Stimulated activated CD8-positive, alpha-beta memory T cell treated with anti-CD3 and anti-CD28 coated beads, Interleukin-7, amount 100 ng/mL, for 24 hours (primary cell): ENCODE results near the gene SOX5.
"Not testable (repeated sequence)": the region's sequence is repeated elsewhere in the genome, so short reads cannot be mapped to it uniquely, and the experiment has no call there.

Source experiments
- DNase-seq: peaks from one replicate; pipeline ENCODE4 v3.0.0-alpha.2; 2020; ENCODE audit warnings: low read depth

Gene SOX5

GRCh38 chr12:23906329-23906728 is 43.1 kb downstream of the SOX5 start:
- DNase-seq: no peak

DNA sequence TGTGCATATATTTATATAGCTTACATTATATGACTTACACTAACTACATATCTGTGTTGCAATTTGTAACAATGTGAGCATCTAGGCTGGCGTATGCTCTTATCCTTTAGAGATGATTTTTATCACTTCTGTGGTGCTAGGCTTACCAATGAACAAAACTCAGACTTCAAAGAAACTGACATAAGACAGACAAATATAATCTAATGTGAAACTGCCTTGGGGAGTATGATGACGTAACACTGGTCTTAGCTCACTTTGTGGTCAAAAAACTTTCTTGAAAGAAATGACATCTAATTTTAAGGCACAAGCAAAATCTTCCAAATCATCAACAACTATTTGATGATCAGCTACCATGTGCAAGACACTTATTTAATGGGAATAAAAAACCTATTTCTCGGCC is 50.0 kb downstream of the SOX5 start:
- DNase-seq: no peak

GRCh38 chr12:23898121-23898520 is 51.3 kb downstream of the SOX5 start:
- no peak for DNase-seq

DNA sequence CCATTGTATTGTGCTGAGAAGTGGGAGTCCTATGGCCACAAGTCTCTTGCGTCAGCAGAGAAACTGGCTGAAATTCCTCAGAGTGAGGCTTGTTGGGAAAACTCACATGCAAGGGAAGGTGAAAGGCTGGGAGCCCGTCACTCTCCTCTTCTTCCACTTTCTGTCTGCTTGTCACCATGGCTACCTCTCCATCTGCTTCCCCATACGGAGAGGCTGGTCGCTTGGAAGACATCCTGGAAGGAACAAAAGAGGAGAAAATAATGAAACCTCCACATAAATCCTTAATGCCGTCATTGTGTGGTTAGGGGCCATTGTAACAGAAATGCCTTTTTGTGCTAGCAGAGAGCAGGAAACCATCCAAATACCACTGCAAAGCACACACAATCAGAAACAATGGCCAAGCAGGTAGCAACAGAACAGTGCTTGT is 53.7 kb downstream of the SOX5 start:
- DNase-seq: no peak

GRCh38 chr12:23893611-23894010 is 55.9 kb downstream of the SOX5 start:
- no peak for DNase-seq

GRCh38 chr12:23891115-23891514 is 58.4 kb downstream of the SOX5 start:
- DNase-seq: no peak

- DNase-seq: no peak
These were observed 60.4 kb downstream of the SOX5 start for GRCh38 chr12:23889069-23889440.

DNA sequence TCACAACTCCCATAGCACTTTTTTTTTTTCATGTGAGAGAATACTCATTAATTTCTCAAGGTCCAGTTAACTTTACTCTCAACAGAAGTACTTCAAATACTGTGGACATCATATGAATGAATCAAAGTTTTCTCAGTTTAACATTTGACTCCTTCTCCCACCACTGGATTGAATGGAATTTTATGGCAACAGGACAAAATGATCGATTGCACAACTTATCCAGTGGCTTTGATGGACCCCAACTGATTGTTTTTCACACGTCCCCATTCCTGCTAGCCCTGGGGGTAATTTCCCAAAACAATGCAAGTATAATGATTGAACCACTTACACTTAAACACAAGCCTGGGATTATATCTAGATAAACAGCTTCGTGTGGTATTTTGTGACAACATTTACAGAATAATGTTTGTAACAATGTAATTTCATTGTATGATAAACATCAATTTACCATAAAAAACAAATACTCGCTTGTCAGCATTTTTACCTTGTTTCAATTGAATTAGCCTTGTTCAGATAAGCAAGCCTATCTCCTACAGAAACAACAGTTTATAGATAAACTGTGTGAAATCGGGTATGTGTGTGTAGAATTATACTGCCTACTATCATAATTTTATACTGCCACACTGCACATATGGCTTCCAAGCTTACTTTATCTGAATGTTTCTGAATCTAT is 60.9 kb downstream of the SOX5 start:
- DNase-seq: no peak

DNA sequence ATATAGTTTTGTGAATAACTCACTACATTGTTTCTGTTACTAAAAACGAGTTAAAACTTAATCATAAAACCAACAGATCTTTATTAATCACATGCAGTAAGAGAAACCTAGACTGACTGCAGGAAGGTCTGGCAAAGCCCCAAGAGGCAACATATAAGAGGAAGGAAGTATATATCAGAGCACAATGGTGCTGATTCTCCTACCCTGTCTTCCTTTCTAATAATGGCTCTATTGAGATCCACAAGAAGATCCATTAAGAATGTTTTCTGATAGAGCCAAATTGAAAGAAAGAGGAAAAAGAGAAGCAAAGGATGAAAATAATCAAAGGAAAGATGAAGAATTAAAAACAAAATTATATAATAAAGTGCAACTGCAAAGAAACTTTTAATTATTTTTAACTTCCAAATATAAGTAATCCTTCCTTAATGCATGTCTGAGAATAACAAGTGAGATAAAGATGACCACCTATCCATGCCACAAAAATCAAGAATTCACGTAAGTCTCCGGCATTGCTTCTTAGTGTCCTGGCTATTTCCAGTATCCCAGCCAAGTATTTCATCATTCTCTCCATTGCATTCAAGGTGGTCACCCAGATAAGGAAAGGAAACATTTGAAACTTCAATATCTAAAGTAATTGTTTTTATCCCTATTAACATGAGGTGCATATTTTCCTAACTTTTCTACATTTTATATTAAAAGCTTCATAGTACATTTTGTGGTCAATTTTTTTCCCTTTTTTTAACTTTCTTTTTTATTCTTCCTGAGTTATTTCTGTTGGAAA is 62.2 kb downstream of the SOX5 start:
- no peak for DNase-seq

- no peak for DNase-seq
These were observed 64.1 kb downstream of the SOX5 start for GRCh38 chr12:23885394-23885793.

DNA sequence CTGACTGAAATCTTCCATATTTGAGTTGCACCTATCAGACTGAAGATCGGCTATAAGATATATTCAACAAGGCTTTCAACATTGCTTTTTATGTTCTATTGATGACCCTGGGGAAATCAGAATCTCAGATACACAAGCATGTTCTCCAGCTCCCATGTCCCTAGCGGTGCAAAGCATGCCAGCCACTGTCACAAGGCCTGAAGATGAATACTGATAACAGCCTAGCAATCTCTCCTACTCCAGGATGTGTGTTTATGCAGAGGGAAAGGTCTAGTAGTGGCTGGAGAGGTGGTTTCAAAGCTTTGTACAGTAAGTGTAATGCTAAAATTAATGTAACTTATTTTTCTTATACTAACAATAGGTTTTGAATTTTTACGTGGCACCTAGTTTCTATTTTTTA is 64.6 kb downstream of the SOX5 start:
- no peak for DNase-seq

DNA sequence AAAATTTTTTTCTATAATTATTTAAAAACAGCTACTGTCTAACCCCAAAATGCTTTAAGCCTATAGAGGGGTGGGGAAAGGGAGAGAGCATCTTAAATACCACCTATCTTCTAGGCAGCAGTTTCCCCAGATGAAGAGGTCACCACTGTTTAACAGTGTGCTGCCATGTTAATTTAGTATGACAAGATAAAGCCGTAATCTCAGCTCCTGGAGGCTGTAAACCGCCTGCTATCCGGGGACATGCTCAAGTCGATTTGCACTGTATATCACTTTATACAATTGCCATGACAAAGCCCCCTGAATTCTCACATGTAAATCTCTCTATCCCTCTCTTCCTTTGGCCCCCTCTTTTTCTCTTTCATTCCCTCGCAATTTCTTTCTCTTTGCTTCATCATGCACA is 68.5 kb downstream of the SOX5 start:
- DNase-seq: no peak

- not testable (repeated sequence) for DNase-seq
These were observed 72.9 kb downstream of the SOX5 start for GRCh38 chr12:23876618-23877017.

DNA sequence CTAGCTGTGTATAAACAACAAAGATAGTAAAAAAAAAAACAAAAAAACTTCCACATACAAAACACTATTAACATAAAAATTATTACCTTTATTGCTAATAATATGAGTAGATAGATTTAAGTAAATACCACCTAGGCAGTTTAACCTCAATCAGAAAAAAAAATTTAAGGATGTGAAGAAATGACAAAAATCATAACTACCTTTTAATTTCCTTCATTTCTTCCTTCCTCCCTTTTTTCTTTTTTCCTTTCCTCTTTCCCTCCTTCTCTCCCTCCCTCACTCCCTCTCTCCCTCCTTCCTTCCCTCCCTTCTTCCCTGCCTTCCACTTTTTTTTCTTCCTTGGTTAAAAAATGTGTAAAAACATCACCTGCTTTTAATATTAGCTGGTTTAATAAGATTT is 81.7 kb downstream of the SOX5 start:
- DNase-seq: no peak

DNA sequence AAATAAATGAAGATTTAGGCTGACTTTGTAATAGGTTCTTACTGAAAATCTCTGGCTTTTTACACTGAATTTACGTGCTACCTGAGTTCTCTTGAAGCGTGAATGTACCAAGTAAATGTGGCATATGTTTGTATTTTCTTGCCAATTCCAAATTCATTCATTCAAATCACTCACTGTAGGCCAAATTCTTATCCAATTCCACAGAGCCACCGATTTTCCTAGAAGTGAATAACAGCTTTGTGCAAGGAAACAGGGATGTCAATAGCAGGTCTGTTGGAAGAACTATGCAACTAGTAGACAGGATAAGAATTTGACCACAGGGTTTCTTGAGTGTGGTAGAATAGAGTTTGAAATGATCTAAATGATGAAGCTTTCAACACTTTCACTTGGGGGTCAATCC is 86.8 kb downstream of the SOX5 start:
- no peak for DNase-seq

DNA sequence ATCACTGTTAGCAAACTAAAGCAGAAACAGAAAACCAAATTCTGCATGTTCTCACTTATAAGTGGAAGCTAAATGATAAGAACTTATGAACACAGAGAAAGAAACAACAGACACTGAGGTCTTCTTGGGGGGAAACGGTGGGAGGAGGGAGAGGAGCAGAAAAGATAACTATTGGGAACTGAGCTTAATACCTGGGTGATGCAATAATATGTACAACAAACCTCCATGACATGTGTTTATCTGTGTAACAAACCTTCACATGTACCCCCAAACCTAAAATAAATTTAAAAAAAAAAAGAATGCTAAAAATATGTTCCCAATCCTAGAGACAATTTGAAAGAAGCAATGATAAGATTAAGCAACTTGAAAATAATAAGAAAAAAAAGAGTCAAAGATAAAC is 89.5 kb downstream of the SOX5 start:
- DNase-seq: no peak

DNA sequence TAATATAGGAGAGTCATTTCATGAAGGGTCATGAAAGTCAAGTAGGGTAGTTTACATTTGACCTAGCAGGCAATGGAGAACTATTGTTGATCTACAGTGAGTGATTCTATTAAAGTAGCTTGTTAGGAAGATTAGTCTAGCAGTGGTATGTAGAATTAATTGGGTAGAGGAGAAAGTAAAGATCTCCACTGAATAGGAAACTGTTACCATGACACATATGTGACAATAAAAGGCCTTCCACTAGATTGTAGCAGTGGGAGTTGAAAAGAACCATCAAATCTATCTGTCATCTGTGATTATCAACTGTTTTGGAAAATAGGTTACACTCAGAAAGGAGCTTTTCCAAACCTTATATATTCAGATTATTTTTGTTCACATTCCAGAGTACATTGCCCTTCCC is 92.3 kb downstream of the SOX5 start:
- no peak for DNase-seq

DNA sequence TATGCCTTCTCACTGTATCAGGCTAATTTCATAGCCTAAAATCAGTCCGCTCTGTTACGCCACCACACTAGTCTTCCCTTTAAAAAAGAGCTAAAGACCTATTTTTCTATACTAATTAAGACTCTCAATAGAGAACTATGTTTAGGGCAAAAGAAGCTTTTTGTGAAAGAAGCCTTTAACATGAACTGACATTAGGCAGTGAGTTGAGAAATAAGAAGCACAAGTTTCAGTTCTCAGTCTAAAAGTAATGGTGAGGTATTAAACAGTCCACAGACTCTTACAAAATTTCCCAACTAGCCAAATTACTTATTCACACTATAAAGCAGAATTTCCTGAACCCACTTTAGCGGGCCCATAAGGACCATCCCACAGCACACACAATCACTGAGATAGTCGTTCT is 93.7 kb downstream of the SOX5 start:
- DNase-seq: no peak

DNA sequence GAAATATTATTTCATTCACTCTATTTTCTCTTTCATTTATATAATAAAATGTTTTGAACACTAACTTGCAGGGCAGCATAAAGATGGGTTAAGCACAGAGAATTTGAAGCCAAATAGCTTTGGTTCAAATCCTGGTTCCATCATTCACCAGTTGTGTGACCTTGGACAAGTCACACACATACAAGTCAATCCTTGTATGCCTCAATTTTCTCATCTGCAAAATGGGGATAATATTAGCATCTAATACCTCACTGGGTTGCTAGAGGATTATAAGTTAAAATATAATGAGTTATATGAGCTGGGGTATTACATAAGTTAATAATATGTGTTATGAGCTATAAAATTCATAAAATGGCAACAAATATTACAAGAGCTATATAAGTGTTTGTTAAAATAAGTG is 94.9 kb downstream of the SOX5 start:
- DNase-seq: no peak

GRCh38 chr12:23853640-23854039 is 95.8 kb downstream of the SOX5 start:
- no peak for DNase-seq

DNA sequence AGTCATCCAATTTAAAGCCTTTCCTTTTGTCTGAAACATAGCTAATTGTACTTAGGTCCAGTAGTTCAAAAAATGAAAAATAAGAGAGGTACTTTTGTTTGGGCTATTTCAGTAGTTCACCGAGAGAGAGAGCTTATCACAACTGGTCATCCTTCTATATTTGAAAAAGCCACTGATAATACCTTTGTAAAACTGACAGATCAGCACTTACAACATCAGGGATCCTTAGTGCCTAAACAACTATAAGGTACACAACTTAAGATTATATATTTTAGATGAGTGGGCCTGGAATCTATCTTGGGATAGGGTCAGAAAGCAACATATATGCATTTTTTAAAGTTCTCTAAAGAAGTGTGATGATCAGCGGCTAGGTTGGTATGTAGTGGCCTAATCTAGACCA is 97.9 kb downstream of the SOX5 start:
- no peak for DNase-seq

GRCh38 chr12:23847857-23848256 is 101.6 kb downstream of the SOX5 start:
- DNase-seq: no peak

GRCh38 chr12:23843958-23844357 is 105.5 kb downstream of the SOX5 start:
- no peak for DNase-seq

DNA sequence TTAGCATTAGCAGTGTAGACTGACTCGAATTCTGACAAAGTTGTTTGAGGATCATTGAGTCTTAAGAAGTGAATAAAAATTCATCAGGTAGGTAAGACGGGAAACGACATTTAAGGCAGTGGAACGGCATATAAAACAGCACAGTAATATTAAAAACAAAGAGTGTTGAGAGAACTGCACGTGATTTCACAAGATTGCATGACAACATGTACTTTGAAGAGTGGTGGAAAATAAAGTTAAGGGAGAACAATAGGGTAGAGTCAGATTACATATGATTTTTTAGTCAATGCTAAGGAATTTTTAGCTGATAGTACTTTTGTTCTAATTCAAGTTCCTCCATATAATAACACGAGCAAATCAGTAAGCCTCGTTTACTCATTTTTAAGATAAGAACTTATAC is 115.4 kb downstream of the SOX5 start:
- DNase-seq: no peak
